Amniotic stem cell (primary cell): Measurements from ENCODE around the gene OR4E2.
"Not testable (repeated sequence)": the region's sequence is repeated elsewhere in the genome, so short reads cannot be mapped to it uniquely, and the experiment has no call there.

Experiments
- DNase-seq: peaks from one replicate; lab custom pipeline; 2025; lab: John Stamatoyannopoulos, UW

OR4E2 gene

GRCh38 chr14:21653331-21653885 is at the start of gene OR4E2:
TSS of gene OR4E2 (plus strand) at chr14:21653835. CDS start at chr14:21665083, 11,248 bp downstream.
- DNase-seq, result no peak

GRCh38 chr14:21612324-21612723 is 41.3 kb upstream of the OR4E2 start:
- DNase-seq, result no peak

- no peak for DNase-seq
These were observed 39.4 kb upstream of the OR4E2 start for GRCh38 chr14:21614240-21614639.

GRCh38 chr14:21617614-21618013 is 36.0 kb upstream of the OR4E2 start:
- no peak for DNase-seq

- DNase-seq, result no peak
These were observed 27.0 kb upstream of the OR4E2 start for GRCh38 chr14:21626491-21627230.

- DNase-seq, result not testable (repeated sequence)
These were observed 23.1 kb upstream of the OR4E2 start for GRCh38 chr14:21630503-21630902.

GRCh38 chr14:21631084-21631483 is 22.6 kb upstream of the OR4E2 start:
- no peak for DNase-seq

- no peak for DNase-seq
These were observed 18.8 kb upstream of the OR4E2 start, which contains the start of gene OR10G2 for GRCh38 chr14:21634840-21635239. TSS of gene OR10G2 (minus strand) at chr14:21634940. CDS start at chr14:21634842, 98 bp downstream.

GRCh38 chr14:21642683-21643082 is 11.0 kb upstream of the OR4E2 start:
- DNase-seq, result no peak

- no peak for DNase-seq
These were observed 10.2 kb upstream of the OR4E2 start for GRCh38 chr14:21643407-21643806.

- no peak for DNase-seq
These were observed 6.3 kb upstream of the OR4E2 start for GRCh38 chr14:21647380-21647779.

- no peak for DNase-seq
These were observed 1.3 kb upstream of the OR4E2 start for GRCh38 chr14:21652209-21652808.

- DNase-seq, result no peak
These were observed 580 bp downstream of the OR4E2 start for GRCh38 chr14:21654215-21654614.

GRCh38 chr14:21656980-21657379 is 3.3 kb downstream of the OR4E2 start:
- DNase-seq, result no peak

GRCh38 chr14:21668377-21668776 is 14.7 kb downstream of the OR4E2 start:
- DNase-seq, result no peak

GRCh38 chr14:21669284-21669683 is 15.6 kb downstream of the OR4E2 start:
- no peak for DNase-seq

GRCh38 chr14:21671371-21671770 is 17.7 kb downstream of the OR4E2 start:
- DNase-seq, result no peak

- DNase-seq, result no peak
These were observed 18.5 kb downstream of the OR4E2 start for GRCh38 chr14:21672116-21672515.

- DNase-seq, result no peak
These were observed 20.1 kb downstream of the OR4E2 start, which contains the start of gene OR4E1 for GRCh38 chr14:21673718-21674117. TSS of gene OR4E1 (minus strand) at chr14:21673818. CDS start at chr14:21670935, 2,883 bp downstream.

GRCh38 chr14:21675566-21675965 is 21.9 kb downstream of the OR4E2 start:
- no peak for DNase-seq

- DNase-seq, result no peak
These were observed 26.4 kb downstream of the OR4E2 start for GRCh38 chr14:21680072-21680471.

GRCh38 chr14:21686468-21686867 is 32.8 kb downstream of the OR4E2 start:
- DNase-seq, result no peak

GRCh38 chr14:21694425-21694824 is 40.8 kb downstream of the OR4E2 start:
- no peak for DNase-seq
